HG02981 (cell line): ENCODE data around the gene OVOL3.
A peak's percentile ranks its signal among the peaks of the same experiment; 100 is the strongest.
"Not testable (repeated sequence)": the region's sequence is repeated elsewhere in the genome, so short reads cannot be mapped to it uniquely, and the experiment has no call there.

ENCODE experiments used
- ATAC-seq: cut with Tn5 transposase; IDR thresholded peaks from one replicate; pipeline ENCODE4 v1.9.1; 2021; ENCODE audit warnings: mild to moderate bottlenecking, moderate library complexity; ENCODE audit not compliant: unreplicated experiment

OVOL3 gene

DNA sequence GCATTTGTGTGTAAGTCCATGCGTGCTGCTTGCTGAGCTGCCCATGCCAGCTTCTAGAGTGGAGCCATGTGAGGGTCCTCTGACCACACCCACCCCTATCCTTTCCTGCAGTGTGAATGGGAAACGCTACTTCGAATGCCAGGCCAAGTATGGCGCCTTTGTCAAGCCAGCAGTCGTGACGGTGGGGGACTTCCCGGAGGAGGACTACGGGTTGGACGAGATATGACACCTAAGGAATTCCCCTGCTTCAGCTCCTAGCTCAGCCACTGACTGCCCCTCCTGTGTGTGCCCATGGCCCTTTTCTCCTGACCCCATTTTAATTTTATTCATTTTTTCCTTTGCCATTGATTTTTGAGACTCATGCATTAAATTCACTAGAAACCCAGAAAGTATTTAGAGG is 14.6 kb downstream of the OVOL3 start:
- ATAC-seq = no peak

DNA sequence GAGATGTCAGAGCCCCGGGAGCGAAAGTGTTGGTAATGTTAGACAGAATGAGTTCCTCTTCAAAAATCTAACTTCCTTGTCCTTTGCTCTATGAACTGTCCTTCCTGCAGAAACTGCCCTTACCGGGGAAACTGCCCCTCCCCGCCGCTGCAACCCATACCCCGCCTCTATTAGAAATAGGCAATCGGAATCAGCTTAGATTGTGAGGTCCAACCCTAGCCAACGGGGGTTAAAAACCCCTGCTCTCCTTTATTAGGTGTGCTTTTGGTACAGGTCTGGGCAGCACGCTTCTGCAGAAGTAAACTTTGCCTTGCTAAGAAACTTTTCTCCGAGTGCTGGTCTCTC is 17.4 kb downstream of the OVOL3 start:
- ATAC-seq = no peak

DNA sequence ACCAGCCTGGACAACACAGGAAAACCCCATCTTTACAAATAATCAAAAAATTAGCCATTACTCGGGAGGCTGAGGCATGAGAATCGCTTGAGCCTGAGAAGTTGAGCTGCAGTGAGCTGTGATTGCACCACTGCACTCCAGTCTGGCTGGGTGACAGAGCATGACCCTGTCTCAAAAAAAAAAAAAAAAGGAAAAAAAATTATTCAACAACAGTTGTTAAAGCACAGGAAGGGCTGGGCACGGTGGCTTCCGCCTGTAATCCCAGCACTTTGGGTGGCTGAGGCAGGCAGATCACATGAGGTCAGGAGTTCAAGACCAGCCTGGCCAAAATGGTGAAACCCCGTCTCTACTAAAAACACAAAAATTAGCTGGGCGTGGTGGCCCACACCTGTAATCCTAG is 20.3 kb downstream of the OVOL3 start:
- ATAC-seq = not testable (repeated sequence)

GRCh38 chr19:36134867-36135266 is 23.9 kb downstream of the OVOL3 start:
- not testable (repeated sequence) for ATAC-seq

- no peak for ATAC-seq
Observed at GRCh38 chr19:36136964-36137686, 26.2 kb downstream of the OVOL3 start.

- no peak for ATAC-seq
Observed at GRCh38 chr19:36139120-36139472, 28.2 kb downstream of the OVOL3 start.

- ATAC-seq = peak; percentile 66
Observed at GRCh38 chr19:36139473-36140303, 28.7 kb downstream of the OVOL3 start, which contains the start of gene CAPNS1. TSS of gene CAPNS1 (plus strand) at chr19:36140066. CDS start at chr19:36141012, 946 bp downstream.

GRCh38 chr19:36140304-36141038 is 29.5 kb downstream of the OVOL3 start:
- peak; percentile 2 for ATAC-seq

DNA sequence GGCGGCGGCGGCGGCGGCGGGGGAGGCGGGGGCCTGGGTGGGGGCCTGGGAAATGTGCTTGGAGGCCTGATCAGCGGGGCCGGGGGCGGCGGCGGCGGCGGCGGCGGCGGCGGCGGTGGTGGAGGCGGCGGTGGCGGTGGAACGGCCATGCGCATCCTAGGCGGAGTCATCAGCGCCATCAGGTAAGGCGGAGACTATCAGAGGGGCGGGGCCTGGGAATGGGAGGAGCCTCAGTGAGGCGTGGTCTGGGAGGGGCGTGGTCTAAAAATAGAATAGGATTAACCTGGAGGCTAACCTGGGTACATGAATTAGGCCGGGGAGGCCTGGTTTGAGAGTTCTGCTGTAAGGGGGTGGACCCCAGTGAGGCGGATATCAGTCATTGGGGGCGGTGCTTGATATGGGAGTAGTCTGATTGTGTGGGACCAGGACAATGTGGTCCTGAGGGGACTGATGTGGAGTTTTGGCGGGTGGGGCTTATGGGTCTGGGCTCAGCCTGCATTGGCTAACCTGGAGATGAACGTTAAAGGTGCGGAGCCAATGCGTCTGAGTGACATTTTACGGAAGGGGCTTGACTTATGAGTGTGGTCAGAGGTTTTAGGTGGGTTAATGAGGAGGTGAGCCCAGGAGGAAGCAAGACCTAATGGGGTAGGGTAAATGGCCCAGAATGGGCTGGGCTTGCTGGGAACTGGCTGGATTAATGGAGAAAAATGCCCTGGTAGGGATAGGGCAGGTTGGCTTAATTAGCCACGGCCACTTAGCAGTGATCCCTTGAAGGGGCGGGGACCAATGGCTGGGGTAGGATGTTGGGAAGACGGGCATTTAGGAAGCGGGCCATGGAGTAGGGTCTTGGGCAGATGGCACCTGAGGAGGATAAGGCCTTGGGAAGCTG is 30.3 kb downstream of the OVOL3 start:
- ATAC-seq = peak; percentile 50

- ATAC-seq = no peak
Observed at GRCh38 chr19:36142046-36142445, 31.1 kb downstream of the OVOL3 start.

- ATAC-seq = no peak
Observed at GRCh38 chr19:36142496-36142895, 31.6 kb downstream of the OVOL3 start.

DNA sequence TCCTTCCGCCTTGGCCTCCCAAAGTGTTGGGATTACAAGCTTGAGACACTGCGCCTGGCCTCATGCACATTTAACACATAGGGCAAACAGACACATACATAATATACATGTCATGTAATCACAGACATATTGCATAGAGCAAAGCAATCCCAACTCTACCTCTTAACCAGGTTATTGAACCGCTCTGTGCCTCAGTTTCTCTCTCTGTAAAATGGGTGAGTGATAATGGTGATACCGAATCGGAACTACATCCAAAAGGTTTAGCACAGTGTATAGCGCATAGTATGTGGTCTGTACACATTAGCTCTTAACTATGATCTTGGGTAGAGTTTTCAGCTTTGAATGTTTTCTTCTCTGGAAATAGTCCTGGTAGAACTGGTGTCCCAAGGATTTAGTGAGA is 33.7 kb downstream of the OVOL3 start:
- ATAC-seq = no peak

DNA sequence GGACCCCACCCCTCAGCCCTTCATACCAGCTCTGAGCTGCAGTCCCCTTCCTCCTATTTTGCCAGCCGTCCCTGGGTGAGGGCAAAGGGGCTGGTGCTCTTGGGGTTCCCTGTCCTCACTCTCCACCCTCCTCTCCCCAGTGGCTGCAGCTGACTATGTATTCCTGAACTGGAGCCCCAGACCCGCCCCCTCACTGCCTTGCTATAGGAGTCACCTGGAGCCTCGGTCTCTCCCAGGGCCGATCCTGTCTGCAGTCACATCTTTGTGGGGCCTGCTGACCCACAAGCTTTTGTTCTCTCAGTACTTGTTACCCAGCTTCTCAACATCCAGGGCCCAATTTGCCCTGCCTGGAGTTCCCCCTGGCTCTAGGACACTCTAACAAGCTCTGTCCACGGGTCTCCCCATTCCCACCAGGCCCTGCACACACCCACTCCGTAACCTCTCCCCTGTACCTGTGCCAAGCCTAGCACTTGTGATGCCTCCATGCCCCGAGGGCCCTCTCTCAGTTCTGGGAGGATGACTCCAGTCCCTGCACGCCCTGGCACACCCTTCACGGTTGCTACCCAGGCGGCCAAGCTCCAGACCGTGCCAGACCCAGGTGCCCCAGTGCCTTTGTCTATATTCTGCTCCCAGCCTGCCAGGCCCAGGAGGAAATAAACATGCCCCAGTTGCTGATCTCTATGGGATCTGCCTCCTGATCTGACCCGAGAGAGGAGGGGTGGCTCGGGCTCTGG is 38.9 kb downstream of the OVOL3 start:
- no peak for ATAC-seq

DNA sequence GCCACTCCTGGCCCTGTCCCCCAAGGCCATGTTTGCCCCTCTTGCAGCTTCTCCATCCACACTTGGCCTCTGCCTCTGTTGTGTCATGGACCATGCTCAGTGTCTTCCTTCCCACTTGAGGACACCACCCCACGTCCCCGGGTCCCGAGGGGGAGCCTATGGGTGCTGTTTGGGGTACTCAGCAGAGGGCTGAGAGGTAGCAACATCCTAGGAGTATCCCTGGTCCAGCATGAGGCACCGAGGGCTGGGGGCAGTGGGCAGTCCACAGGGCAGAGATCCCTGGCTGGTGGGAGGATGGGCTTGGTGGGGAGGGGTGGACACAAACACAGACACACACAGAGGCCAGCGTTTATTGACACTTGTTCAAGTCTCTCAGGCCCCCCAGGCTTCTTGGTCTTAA is 39.6 kb downstream of the OVOL3 start:
- no peak for ATAC-seq

GRCh38 chr19:36151144-36152018 is 40.4 kb downstream of the OVOL3 start:
- no peak for ATAC-seq

- no peak for ATAC-seq
Observed at GRCh38 chr19:36152019-36152351, 41.0 kb downstream of the OVOL3 start.

- no peak for ATAC-seq
Observed at GRCh38 chr19:36152352-36153091, 41.6 kb downstream of the OVOL3 start, which contains the start of gene COX7A1. TSS of gene COX7A1 (minus strand) at chr19:36152447. CDS start at chr19:36152407, 40 bp downstream.

- no peak for ATAC-seq
Observed at GRCh38 chr19:36153126-36153525, 42.2 kb downstream of the OVOL3 start.
